A549 (cell line): ENCODE measurements around the gene HLA-DOB. TPM values are rescaled to one million over a fixed set of nuclear protein-coding genes. Genes with fewer than 3 reads are reported as not detected.
A peak's percentile ranks its signal among the peaks of the same experiment; 100 is the strongest.
"Not testable (repeated sequence)": the region's sequence is repeated elsewhere in the genome, so short reads cannot be mapped to it uniquely, and the experiment has no call there.

Experiments used
- ATAC-seq, 2 experiments: fragments of 200-7000 bp in 1 of 2; fragments of >200 bp in 1 of 2; cut with Nextera tagmentation in 1 of 2; cut with Tn5 transposase in 1 of 2; 3 replicates each; pipeline versions ENCODE4 v1.8.0 to v1.9.1; 2018 to 2020; ENCODE audit warnings: mild to moderate bottlenecking in 1 of 2, moderate library complexity in 1 of 2
- CTCF ChIA-PET: fragments of 300-600 bp; sonication (Branson Sonifier 250); formaldehyde crosslinking; extraction: SDS; loops from one replicate; lab custom pipeline; 2021; ENCODE audit warnings: antibody characterized with exemption, inconsistent platforms; lab: Yijun Ruan, JAX
- POLR2A ChIA-PET: fragments of 350-600 bp; formaldehyde crosslinking; extraction: SDS; loops from one replicate; lab custom pipeline; 2021; ENCODE audit warnings: antibody characterized with exemption, inconsistent platforms; lab: Yijun Ruan, JAX
- DNase-seq, 2 experiments: peaks; one replicate each; pipeline versions ENCODE4 v3.0.0 to v3.0.0-alpha.2; 2011 to 2016; ENCODE audit warnings: low read depth in 1 of 2, low spot score in 1 of 2
- FAIRE-seq: peaks from 2 replicates; lab custom pipeline; 2011; peaks lifted over from hg19 to GRCh38; lab: Jason Lieb, UNC
- H3K27ac ChIP-seq, 2 experiments: fragments of >200 bp; sonication (Bioruptor Twin); formaldehyde crosslinking; 3 replicates each; pipeline ENCODE4 v1.5.1; 2016 to 2017
- H3K4me1 ChIP-seq: fragments of >200 bp; sonication (Bioruptor Twin); formaldehyde crosslinking; 3 replicates; pipeline ENCODE4 v1.6.1; 2016
- H3K4me2 ChIP-seq: fragments of >200 bp; sonication (Bioruptor Twin); formaldehyde crosslinking; 3 replicates; pipeline ENCODE4 v1.6.1; 2016
- H3K4me3 ChIP-seq: fragments of >200 bp; sonication (Bioruptor Twin); formaldehyde crosslinking; 3 replicates; pipeline ENCODE4 v1.5.1; 2016
- H3K9me3 ChIP-seq: fragments of >200 bp; sonication (Bioruptor Twin); formaldehyde crosslinking; 3 replicates; pipeline ENCODE4 v1.6.1; 2016
- CBX2 ChIP-seq: fragments of 200-600 bp; sonication (generic); IDR thresholded peaks from 2 replicates; pipeline ENCODE4 v1.6.1; 2016; ENCODE audit warnings: low read depth, mild to moderate bottlenecking, borderline replicate concordance
- CEBPB ChIP-seq, 2 experiments: fragments of >200 bp in 1 of 2; sonication (Bioruptor Twin) in 1 of 2; formaldehyde crosslinking in 1 of 2; IDR thresholded peaks; 2 replicates each; pipeline ENCODE4 v1.6.1; 2012 to 2016
- CHD2 ChIP-seq: fragments of 150-350 bp; IDR thresholded peaks from 2 replicates; pipeline ENCODE4 v1.6.1; 2014; ENCODE audit warnings: low read length; ENCODE audit not compliant: partially characterized antibody
- CHD4 ChIP-seq: fragments of 200-600 bp; sonication (generic); IDR thresholded peaks from 2 replicates; pipeline ENCODE4 v1.6.1; 2016; ENCODE audit warnings: antibody characterized with exemption, mild to moderate bottlenecking, borderline replicate concordance
- EHF ChIP-seq: fragments of 250-450 bp; sonication (Bioruptor Pico); IDR thresholded peaks from 2 replicates; pipeline ENCODE4 v1.5.0; 2020; ENCODE audit warnings: mild to moderate bottlenecking
- ELK1 ChIP-seq: fragments of 150-350 bp; IDR thresholded peaks from 2 replicates; pipeline ENCODE4 v1.6.1; 2014; ENCODE audit warnings: low read depth, mild to moderate bottlenecking, low read length
- FOSL2 ChIP-seq, 2 experiments: fragments of 450-650 bp in 1 of 2; fragments of >200 bp in 1 of 2; sonication (Bioruptor Twin) in 1 of 2; formaldehyde crosslinking; IDR thresholded peaks; 2 replicates each; pipeline versions ENCODE4 v1.5.0 to v1.6.1; 2016 to 2020; ENCODE audit warnings: mild to moderate bottlenecking in 1 of 2, moderate library complexity in 1 of 2
- GATA3 ChIP-seq: IDR thresholded peaks from 2 replicates; pipeline ENCODE4 v1.6.1; 2012; ENCODE audit warnings: borderline replicate concordance
- HDAC2 ChIP-seq: fragments of 200-600 bp; sonication (generic); IDR thresholded peaks from 2 replicates; pipeline ENCODE4 v1.6.1; 2016
- HEYL ChIP-seq: fragments of 250-450 bp; sonication (Bioruptor Pico); IDR thresholded peaks from 2 replicates; pipeline ENCODE4 v1.8.0; 2021; ENCODE audit warnings: mild to moderate bottlenecking, moderate library complexity
- HMGXB4 ChIP-seq: fragments of 250-450 bp; sonication (Bioruptor Pico); IDR thresholded peaks from 2 replicates; pipeline ENCODE4 v1.5.0; 2021; ENCODE audit warnings: mild to moderate bottlenecking, moderate library complexity, borderline replicate concordance
- HOXA7 ChIP-seq: fragments of 250-450 bp; sonication (Bioruptor Pico); IDR thresholded peaks from 2 replicates; pipeline ENCODE4 v1.5.0; 2020; ENCODE audit warnings: mild to moderate bottlenecking, moderate library complexity
- HOXB5 ChIP-seq: fragments of 250-450 bp; sonication (Bioruptor Pico); IDR thresholded peaks from 2 replicates; pipeline ENCODE4 v1.5.0; 2020; ENCODE audit warnings: mild to moderate bottlenecking, moderate library complexity
- JUNB ChIP-seq: fragments of >200 bp; sonication (Bioruptor Twin); formaldehyde crosslinking; IDR thresholded peaks from 2 replicates; pipeline ENCODE4 v1.6.1; 2016
- MAX ChIP-seq: IDR thresholded peaks from 2 replicates; pipeline ENCODE4 v1.6.1; 2012
- NFE2L2 ChIP-seq: fragments of 150-350 bp; conservative IDR thresholded peaks from 2 replicates; pipeline ENCODE4 v1.6.1; 2014; ENCODE audit warnings: low read length
- PBX3 ChIP-seq: IDR thresholded peaks from 2 replicates; pipeline ENCODE4 v1.6.1; 2012
- PHF8 ChIP-seq: fragments of 200-600 bp; sonication (generic); IDR thresholded peaks from 2 replicates; pipeline ENCODE4 v1.6.1; 2016; ENCODE audit warnings: low read depth, mild to moderate bottlenecking, antibody characterized with exemption, moderate library complexity, borderline replicate concordance
- POLR2A ChIP-seq: IDR thresholded peaks from 2 replicates; pipeline ENCODE4 v1.6.1; 2012; ENCODE audit warnings: mild to moderate bottlenecking, low read length
- POLR2AphosphoS2 ChIP-seq: conservative IDR thresholded peaks from 2 replicates; pipeline ENCODE4 v1.6.1; 2012; ENCODE audit warnings: low read length, improper control_type of control experiment, inconsistent platforms
- RAD21 ChIP-seq, 2 experiments: fragments of >200 bp in 1 of 2; sonication (Bioruptor Twin) in 1 of 2; formaldehyde crosslinking in 1 of 2; IDR thresholded peaks in 1 of 2; conservative IDR thresholded peaks in 1 of 2; 2 replicates in 1 of 2; 3 replicates in 1 of 2; pipeline ENCODE4 v1.6.1; 2012 to 2018; ENCODE audit warnings: inconsistent platforms in 1 of 2
- RARB ChIP-seq: fragments of 250-450 bp; sonication (Bioruptor Pico); IDR thresholded peaks from 2 replicates; pipeline ENCODE4 v1.8.0; 2021; ENCODE audit warnings: mild to moderate bottlenecking, moderate library complexity
- RCOR1 ChIP-seq: fragments of 150-350 bp; IDR thresholded peaks from 2 replicates; pipeline ENCODE4 v1.6.1; 2014; ENCODE audit warnings: antibody characterized with exemption, low read length, low read depth
- RFX5 ChIP-seq: fragments of 450-650 bp; IDR thresholded peaks from 2 replicates; pipeline ENCODE4 v1.7.1; 2014; ENCODE audit warnings: antibody characterized with exemption, mild to moderate bottlenecking, moderate library complexity
- SMC3 ChIP-seq: fragments of >200 bp; sonication (Bioruptor Twin); formaldehyde crosslinking; IDR thresholded peaks from 3 replicates; pipeline ENCODE4 v1.6.1; 2018; ENCODE audit warnings: inconsistent platforms
- TP53 ChIP-seq: fragments of 250-450 bp; sonication (Bioruptor Pico); IDR thresholded peaks from 2 replicates; pipeline ENCODE4 v1.5.0; 2021; ENCODE audit warnings: mild to moderate bottlenecking, moderate library complexity
- ZFP36 ChIP-seq: fragments of 450-650 bp; IDR thresholded peaks from 2 replicates; pipeline ENCODE4 v1.6.1; 2014; ENCODE audit warnings: borderline replicate concordance; ENCODE audit not compliant: partially characterized antibody
- ZSCAN20 ChIP-seq: fragments of 250-450 bp; sonication (Bioruptor Pico); IDR thresholded peaks from 2 replicates; pipeline ENCODE4 v1.8.0; 2022; ENCODE audit warnings: mild to moderate bottlenecking, moderate library complexity
- polyA plus RNA-seq, 4 experiments: library from polyadenylated mRNA; depleted of rRNA in 3 of 4; stranded (reverse); fragments of >200 nt; fragmentation: RNase III in 1 of 4; extraction: RNeasy Plus Mini Kit Qiagen cat#74134 plus additional on column Dnase treatment in 1 of 4; gene quantifications; 2 replicates in 3 of 4; 3 replicates in 1 of 4; pipeline ENCODE4 v1.2.3, GENCODE V29; 2011 to 2017

Gene HLA-DOB
- polyA plus RNA-seq, 2 of the 4 experiments (the other 2 are of a cell fraction) = 0.08 to 0.10 TPM

- peak; percentile 69 to 72 for TF ChIP-seq RAD21 (conservative IDR thresholded peaks at IDR 0.05 in 1 of 2, IDR thresholded peaks at IDR 0.05 in 1 of 2)
- no peak for TF ChIP-seq PBX3
- no peak for TF ChIP-seq HDAC2
- TF ChIP-seq ZFP36 = no peak
- TF ChIP-seq RFX5 = no peak
- TF ChIP-seq GATA3 = no peak
- no peak for TF ChIP-seq JUNB
- no peak for TF ChIP-seq EHF (CRISPR knock-in tag)
- TF ChIP-seq PHF8 = no peak
- TF ChIP-seq CBX2 = no peak
- TF ChIP-seq FOSL2 (IDR thresholded peaks at IDR 0.05) = no peak
- TF ChIP-seq FOSL2 (CRISPR knock-in tag; IDR thresholded peaks at IDR 0.05) = no peak
- TF ChIP-seq POLR2AphosphoS2 = no peak
- TF ChIP-seq CHD2 = no peak
- no peak for TF ChIP-seq ELK1
- no peak for TF ChIP-seq POLR2A
- no peak for TF ChIP-seq MAX
- no peak for TF ChIP-seq HOXB5 (CRISPR knock-in tag)
- TF ChIP-seq CHD4 = no peak
- TF ChIP-seq TP53 (CRISPR knock-in tag) = no peak
- TF ChIP-seq HOXA7 (CRISPR knock-in tag) = no peak
Observed at GRCh38 chr6:32785781-32786533, 30.8 kb downstream of the HLA-DOB start (continued).

- POLR2A ChIA-PET, H3K9me3 ChIP-seq, FAIRE-seq, H3K27ac ChIP-seq, H3K4me3 ChIP-seq, ATAC-seq, H3K4me1 ChIP-seq, DNase-seq, H3K4me2 ChIP-seq: not testable (repeated sequence)
- CTCF ChIA-PET = interaction anchor here (0.7 to 1.0 kb wide), 2 partner anchors 82 to 362 kb away, joined by 3 to 4 read pairs; no protein-coding TSS in a partner anchor
Observed at GRCh38 chr6:32782923-32783322, 33.9 kb downstream of the HLA-DOB start.

- FAIRE-seq (no peak), ATAC-seq (no peak), DNase-seq (no peak)
- ChIA-PET CTCF (interaction anchor here (1.5 kb wide), 1 partner anchor 89 kb away, joined by 4 read pairs; no protein-coding TSS in a partner anchor), POLR2A (no interaction called here)
- H3K4me2 ChIP-seq = no peak overlapping the region
- no peak overlapping the region for H3K4me3 ChIP-seq
- TF ChIP-seq HEYL = no peak
- TF ChIP-seq EHF (CRISPR knock-in tag) = no peak
- no peak for TF ChIP-seq FOSL2 (IDR thresholded peaks at IDR 0.05)
- no peak for TF ChIP-seq FOSL2 (CRISPR knock-in tag; IDR thresholded peaks at IDR 0.05)
- no peak for TF ChIP-seq RARB (CRISPR knock-in tag)
- no peak for TF ChIP-seq HDAC2
- no peak for TF ChIP-seq NFE2L2
- no peak for TF ChIP-seq HMGXB4 (CRISPR knock-in tag)
- TF ChIP-seq HOXA7 (CRISPR knock-in tag) = no peak
- TF ChIP-seq RCOR1 = no peak
- TF ChIP-seq SMC3 = no peak
- no peak for TF ChIP-seq CEBPB (IDR thresholded peaks at IDR 0.05)
- TF ChIP-seq ZSCAN20 (CRISPR knock-in tag) = no peak
- no peak overlapping the region for H3K27ac ChIP-seq
- no peaks in the 10 kb centered on the region for H3K4me1 ChIP-seq
- no peaks in the 10 kb centered on the region for H3K9me3 ChIP-seq
Observed at GRCh38 chr6:32779036-32779435, 37.8 kb downstream of the HLA-DOB start.
